ENCODE results near the gene SLC3A2.

The SLC3A2 gene

DNA sequence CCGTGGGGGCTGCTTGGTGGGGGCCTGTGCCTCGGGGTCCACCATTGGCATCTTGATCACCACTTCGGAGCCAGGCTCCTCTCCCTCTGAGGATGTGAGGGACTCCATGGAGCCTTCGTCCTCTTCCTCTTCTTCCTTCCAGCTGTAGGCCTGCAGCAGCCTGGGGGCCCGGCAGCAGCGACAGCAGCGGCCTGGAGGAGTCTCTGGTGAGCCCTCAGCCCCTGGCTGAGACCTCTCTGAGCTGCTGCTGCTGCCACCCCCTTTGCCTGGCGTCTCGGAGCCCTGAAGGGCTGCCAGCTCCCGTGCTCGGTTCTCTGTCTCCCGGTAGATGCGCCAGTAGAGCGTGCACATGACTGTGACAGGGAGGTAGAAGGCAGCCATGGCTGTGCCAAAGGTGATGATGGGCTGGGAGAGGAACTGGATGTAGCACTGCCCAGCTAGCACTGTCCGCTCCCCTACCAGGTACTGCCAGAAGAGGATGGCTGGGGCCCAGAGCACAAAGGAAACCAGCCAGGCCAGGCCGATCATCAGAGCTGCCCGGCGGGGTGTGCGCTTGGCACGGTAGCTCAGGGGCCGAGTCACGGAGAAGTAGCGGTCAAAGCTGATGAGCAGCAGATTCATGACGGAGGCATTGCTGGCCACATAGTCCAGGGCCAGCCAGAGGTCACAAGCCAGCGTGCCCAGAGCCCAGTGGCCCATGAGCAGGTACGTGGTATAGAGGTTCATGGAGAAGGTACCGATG lies 29.6 kb downstream of the SLC3A2 start:
- no peak for DNase-seq (ENCODE audit: low read depth, low spot score)

DNA sequence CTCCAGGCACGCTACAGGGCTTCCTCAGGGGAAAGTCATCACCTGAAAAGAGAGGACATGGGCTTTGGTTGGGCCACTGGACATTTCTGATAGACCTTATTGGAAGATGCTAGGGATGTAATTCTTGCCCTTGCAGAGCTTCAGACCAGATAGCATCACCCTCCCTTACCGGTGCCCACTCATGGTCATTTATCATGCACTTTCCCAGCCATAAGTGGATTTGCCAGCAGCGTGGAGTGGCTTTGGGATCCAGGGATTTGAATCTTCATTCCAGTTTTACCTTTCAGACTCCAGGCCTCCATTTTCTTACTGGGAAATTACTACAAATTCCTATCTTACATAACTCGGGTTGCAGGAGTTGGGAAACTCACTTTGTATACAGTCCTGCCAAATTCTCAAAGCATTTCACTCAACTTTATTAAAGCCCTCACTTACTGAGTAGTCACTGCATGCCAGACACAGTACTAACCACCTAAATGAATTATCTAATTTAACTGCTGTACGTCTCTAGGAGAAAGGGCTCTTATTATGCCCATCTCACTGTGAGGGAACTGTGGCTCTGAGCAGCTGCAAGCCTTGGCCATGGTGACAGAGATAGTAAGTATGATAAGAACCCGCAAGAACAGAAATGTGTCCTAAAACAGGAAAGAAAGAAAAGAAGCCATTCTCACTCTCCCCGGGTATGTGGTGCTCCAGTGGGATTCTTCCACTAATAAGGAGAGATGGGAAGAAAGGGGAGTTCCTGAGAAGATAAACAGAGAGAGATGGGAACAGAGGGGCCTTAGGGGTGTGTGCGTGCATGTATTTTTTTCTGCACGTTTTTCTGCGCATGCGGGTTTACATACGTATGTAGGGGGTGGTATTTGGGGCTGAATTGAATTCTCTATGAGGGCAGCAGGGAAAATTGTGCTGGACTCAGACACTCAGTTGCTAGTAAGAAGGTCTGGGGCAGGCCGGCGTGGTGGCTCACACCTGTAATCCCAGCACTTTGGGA lies 30.7 kb downstream of the SLC3A2 start:
- DNase-seq (ENCODE audit: low read depth, low spot score): no peak

DNA sequence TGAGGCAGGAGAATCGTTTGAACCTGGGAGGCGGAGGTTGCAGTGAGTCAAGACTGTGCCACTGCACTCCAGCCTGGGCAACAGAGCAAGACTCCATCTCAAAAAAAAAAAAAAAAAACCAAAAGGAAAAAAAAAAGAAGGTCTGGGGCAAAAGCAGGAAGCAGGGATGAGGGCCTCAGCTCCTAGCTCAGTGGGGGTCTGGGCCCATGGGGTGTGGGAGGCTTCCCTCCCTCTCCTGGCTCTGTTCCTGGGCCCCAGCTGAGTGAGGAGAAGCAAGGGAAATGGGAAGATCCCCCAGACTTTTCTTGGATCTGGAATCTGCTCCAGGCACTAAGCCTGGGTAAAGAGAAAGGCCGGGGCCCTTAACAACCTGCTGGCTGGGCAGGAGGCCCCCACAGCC lies 31.6 kb downstream of the SLC3A2 start:
- DNase-seq (ENCODE audit: low read depth, low spot score): no peak

DNA sequence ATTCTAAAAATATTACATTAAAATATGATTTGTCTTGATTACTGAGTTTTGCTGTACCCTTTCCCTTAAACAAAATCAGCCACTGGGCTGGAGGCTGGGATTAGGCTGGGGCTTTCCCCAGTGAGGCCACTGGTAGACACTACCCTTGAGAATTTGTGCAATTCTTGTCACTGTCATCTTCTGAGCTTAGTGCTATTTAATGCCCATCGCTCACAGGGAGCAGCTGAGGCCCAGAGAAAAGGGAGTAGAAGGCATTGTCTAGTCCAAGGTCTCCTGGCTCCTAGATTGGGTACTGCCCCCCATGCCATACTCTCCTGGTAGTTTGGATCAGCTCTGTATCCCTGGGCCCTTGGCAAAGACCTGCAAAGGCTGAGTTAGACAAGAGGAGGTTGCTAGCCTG lies 33.7 kb downstream of the SLC3A2 start:
- DNase-seq (ENCODE audit: low read depth, low spot score): no peak

DNA sequence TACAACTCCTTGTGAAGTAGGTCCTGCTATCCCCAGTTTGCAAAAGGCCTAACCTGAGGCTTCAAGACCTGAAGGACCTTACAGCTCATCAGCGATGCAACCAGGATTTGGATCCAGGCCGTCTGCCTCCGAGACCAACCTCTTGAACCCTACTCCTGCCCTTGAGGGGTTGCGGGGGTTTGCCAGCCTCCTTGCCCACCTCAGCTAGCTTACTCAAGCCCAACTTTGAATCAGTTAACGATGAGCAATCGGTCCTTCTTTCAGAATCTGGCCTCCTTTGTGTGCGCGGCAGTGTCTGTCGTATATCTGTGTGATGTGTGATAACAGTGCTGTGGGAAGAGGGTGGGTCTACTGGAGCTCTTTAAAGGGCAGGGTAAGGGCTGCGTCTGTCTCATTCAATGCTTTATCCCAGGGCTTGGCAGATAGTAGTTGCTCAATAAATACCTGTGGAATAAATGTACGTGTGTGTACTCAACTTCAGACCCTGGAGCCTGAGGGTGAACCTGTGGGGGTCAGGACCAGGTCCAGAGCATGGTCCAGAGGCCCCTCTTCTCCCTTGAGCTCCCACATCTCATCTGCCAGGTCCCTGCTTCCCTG lies 37.3 kb downstream of the SLC3A2 start:
- no peak for DNase-seq (ENCODE audit: low read depth, low spot score)

DNA sequence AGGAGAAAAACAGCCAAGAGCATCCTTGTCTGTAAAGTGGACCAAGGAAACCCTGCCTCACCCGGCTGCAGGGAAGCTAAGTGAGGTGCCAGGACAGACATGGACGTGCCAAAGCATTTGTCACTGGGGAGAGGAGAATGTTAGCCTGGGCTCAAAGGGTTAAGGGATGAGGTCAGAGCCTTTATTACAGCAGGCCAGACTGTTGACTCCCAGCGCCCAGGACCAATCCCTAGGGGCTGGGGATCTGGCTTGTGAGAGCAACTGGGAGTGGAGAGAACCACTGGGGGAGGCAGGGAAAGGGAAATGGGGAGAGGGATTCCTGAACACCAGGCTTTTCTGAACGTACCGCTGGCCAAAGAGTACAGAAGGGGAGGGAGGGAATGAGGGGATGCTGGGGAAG lies 37.8 kb downstream of the SLC3A2 start:
- DNase-seq (ENCODE audit: low read depth, low spot score): no peak

DNA sequence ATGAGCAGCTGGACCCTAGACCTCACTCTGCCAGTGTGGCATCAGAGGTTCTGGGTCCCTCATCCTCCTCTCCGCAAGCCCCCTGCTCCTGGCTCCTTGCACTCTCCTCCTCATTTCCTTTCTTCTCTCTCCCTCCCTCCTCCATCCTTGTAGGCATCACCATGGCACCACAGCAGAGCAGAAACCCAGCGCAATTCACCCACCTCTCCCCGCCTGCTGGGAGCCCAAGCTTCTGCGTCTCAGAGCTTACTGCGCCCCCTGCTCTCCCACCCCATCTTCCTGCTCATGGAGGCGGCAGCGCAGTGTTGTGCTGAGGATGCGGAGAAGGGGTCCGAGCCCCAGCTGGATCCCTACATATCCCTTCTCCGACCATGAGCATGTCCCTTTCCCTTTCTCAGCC lies 38.8 kb downstream of the SLC3A2 start:
- no peak for DNase-seq (ENCODE audit: low read depth, low spot score)

DNA sequence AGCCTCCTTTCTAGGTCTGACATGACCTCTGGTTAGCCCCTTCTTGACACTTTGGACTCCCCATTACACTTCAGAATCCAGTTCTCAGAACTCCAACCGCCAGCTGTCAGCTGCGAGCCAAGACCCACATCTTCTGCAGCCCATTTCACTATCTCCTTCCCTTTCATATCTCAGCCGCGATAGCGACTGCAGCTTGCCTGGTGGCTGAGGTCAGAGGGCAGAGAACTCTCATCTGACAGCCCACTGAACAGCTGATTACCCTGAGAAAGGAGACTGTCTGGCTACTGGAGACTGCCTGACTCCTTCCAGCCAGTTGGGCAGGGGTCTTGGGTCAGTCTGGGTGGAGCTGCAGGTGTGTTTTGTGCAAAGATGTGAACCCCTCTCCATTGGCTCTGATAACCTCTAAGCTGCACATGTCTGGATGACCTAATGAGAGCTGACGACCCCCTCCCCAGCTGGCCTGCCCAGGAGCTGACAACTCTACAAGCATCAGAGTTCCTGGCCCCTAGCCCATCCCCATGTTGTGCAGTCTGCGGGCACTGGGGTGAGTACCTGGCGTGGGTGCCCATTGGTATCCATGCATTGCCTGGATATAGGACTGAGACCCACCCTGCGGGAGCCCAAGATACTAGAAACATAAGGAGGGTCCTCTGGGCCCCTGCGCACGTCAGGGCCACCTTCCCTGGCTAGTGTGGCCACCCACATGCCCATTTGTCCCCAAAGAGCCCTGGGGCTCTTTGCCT lies 39.4 kb downstream of the SLC3A2 start:
- no peak for DNase-seq (ENCODE audit: low read depth, low spot score)

DNA sequence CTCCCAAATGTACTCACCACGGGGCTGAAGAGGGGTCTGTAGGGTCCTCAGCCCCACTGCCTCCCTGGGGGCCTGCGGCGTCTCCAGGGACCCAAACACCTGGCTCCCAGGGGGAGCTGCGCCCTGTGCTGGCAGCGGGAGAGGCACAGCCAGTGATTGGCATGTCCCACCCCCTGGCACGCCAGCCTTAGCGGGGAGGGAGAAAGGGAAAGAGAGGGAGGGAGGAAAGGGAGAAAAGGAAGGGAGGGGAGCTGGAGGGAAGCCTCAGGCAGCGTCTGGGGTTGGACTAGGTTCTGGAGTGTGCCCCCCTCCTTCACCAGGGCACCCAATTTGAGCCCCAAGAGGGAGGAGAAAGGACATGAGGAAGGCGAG lies 40.5 kb downstream of the SLC3A2 start, which contains the start of gene CHRM1:
TSS of gene CHRM1 (minus strand) at position 163 of the 372 bp plus-strand sequence. CDS start 10,263 bp downstream, outside the sequence.
- DNase-seq (ENCODE audit: low read depth, low spot score): no peak

DNA sequence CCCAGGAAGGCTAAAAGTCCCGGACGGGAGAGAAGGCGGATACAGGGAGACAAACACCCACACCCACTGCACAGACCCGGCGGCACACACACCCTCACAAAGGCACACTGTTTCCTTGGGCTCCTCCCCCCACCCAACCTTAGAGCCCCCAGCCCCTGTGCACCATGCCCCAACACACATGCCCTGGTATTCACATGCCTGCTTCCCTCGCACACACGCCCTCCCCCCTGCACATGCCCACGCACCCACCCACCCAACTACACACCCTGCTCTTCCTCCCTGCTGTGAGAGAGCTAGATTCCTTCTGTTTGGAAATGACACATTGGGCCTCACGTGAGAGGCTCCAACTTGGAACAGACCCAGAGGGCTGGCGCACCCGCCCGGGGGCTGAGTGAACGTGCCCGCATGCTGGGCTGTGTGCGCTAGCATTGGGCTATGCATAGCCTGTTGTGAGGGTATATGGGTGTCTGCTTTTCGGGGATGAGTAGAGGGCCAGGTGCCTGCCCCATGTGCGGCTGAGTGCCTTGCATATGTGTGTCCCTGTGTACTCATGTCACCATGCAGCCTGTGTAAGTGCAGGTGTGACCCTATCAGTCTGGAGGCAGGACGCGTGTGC lies 41.0 kb downstream of the SLC3A2 start:
- DNase-seq (ENCODE audit: low read depth, low spot score): no peak

DNA sequence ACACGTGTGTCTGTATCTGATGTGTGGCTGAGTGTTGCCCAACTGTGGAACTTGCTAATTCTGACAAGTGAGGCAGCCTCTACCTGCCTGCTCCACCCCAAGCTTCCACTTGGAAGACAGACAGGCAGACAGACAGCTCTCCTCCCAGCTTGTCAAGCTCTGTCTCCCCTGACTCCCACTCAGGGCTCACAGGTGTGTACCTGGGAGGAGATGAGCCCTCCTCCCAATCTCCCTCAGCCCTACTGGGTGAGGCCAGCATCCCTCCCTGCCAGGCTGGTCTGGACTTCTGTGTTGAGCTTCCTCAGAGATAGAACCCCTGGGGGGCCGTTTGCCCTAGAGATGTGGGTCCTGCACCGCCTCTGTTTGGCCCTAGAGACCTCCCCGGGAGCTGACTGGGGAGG lies 41.5 kb downstream of the SLC3A2 start:
- DNase-seq (ENCODE audit: low read depth, low spot score): no peak

DNA sequence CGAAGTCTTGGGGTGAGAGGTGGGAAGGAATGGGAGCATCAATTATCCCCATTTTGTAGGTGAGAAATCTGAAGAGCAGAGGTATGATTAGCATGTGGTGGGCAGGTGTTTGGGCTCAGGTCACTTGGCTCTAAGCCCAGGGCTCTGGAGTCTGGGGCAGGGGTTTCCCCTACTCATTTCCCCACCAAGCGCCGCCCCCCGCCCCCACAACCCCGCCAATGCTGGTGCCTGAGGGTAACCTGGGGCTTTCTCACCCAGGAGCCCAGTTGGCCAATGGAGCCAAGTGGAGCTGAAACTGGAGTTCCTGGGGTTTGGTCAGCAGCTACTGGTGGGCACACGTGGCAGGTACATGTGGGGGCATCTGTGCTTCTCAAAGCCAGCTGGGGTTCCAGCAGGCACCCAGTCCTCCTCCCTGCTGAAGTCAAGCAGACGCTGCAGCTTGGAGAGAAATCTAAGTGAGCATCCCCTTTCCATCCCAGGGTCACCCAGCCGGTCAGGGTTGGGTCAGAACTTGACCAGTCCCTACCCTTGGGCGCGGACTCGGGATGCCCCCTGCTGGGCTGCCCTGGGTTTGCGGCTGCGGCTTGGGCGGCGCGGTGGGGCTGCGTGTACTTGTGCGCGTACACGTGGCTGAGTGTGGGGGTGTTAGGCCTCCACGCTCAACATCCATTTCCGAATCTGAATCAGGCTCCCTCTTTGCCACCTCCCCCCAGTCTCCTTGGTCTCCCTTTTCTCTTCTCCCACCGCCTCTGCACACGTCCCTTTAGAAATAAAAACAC lies 42.1 kb downstream of the SLC3A2 start:
- DNase-seq (ENCODE audit: low read depth, low spot score): no peak

DNA sequence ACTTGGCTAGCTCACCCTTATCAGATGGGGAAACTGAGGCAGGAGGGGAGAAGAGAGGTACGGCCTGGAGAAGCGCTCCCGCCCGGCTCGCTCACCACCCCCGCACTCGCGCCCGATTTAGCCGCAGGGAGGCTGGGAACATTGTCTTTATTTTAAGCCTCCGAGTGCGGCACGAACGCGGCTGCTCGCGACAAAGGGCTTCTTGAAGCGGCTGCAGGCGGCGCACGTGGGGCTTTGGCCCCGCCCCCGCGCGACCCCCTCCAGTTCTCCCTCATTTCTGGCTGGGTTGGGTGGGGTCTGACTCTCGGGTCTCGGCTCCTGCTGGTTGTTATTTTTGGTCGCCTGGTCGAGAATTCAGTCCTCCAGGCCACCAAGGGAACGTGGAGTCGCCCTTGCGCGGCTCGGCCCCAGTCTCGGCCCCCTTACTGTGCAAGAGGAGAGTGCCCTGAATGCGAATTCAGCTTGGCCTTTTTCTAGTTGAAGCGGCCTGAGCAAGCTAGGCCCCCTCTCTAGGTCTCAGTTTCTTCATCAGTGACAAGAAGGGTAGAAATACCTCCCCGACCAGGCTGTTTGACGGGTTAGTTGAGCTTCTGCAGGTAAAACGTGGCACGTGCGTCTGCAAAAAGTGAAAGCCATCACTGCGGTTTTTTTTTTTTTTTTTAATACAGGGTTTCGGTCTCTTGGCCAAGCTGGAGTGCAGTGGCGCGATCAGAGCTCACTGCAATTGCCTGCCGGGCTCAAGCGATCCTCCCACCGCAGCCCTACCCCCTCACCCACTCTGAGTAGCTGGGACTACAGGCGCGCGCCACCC lies 43.1 kb downstream of the SLC3A2 start:
- DNase-seq (ENCODE audit: low read depth, low spot score): no peak

DNA sequence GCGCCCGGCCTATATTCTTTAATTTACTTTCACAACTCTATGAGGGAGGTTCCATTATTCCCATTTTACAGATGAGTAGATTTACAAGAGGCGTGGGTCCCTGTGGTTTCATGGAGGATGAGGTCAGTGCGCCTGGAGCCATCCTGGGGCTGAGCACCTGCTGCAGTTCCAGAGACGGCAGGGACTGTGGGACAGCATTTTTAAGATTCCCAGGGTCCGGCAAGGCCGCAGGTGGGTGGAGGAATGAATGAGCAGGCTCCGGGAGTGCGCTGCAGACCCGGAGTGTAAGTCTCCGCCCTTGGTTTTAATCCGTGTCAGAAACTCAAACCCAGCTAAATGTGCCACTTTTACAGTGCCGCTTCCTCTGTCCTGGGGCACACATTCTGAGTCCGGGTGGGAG lies 44.6 kb downstream of the SLC3A2 start:
- no peak for DNase-seq (ENCODE audit: low read depth, low spot score)

DNA sequence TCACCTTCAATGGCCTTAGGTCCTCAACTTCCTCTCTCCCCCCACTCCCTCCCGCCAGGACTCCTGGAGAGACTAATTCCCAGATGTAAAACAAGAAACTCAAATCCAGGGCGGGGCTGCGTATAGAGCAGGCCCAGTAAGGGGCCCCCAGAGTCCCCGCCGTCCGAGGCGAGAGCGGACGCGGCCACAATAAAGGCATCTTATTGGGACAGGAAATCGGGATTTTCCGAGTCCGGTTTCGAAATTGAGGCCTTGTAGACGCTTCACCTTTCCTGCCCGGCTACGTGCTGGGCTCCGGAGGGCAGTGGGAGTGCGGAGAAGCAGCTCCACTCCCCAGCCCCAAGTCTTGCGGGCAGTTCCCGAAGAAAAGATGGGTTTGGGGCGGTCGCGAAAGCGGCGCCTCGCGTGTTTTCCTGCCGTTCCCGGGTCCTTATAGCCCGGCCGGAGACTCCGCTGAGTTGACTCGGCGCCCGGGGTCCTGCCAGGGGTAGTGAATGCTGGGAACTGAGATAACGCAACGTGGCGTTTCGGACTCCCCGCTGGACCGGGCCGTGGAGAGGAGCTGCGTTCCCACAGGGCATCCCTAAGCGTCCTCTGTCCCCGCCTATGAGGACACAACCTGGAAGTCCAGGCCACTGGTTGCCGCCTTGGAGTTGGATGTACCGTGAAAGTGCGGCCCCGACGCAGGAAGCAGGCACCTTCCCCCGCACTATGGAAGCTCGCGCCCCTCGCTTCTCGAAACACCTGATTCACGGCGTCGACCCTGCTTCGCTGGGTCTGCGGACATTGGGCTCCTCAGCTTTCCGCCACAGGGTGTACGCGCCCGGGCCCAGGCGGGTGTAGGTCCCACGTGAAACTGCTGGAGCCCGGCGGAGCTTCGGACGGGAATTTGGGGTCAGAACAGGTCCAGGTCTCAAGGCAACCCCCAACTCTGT lies 45.3 kb downstream of the SLC3A2 start:
- DNase-seq (ENCODE audit: low read depth, low spot score): no peak

DNA sequence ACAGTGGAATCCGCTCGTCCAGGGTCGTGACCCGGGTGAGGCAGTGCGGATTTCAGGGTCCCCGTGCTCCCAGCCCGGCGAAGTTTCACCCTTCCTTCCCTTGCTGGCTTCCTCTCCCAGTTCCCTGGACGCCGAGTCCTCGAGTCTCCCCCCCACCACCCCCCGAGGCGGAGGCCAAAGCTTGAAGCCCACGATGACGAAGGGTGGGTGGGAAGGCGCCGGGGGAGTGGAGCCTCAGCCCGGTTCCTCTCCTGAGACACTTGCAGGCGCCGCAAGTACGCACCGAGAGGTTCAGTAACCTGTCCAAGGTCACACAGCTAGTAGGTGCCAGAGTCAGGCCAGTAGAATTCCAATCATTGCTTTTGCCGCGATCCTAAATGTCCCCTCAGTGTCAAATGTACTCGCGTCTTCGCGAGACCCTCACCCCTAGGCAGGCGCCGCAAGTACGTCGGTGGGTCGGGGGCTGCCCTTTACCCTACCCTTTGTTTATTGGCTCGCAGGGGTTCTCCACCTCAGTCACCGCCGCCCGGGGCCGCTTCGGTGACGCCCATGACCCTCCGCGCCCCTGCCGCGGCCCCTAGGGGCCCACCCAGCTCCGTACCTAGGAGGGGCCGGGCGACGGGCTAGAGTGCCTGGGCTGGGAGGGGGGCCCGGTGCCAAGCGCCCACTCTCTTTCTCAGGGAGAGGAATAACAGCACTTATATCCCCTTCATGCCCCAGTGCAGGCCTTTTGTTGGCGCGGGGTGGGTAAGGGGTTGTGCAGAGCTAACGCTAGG lies 46.2 kb downstream of the SLC3A2 start:
- no peak for DNase-seq (ENCODE audit: low read depth, low spot score)

DNA sequence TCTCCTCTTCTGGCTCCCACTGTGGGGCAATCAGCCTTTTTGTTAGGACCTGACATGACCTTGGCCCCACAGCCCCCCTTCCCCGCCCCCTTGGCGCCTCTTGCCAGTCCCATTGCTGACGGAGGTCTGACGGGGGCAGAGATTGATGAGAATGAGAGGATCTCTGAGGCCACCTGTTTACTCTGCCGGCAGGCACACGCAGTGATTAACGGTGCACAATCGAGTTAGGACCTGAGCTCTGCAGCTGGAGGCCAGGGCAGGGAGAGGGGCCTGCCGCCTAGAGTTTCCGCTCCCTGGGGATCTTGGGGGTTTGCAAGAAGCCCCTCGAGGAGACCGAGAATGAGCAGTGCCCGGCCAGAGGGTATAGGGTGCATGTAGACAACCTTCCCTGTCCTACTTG lies 47.3 kb downstream of the SLC3A2 start:
- no peak for DNase-seq (ENCODE audit: low read depth, low spot score)

DNA sequence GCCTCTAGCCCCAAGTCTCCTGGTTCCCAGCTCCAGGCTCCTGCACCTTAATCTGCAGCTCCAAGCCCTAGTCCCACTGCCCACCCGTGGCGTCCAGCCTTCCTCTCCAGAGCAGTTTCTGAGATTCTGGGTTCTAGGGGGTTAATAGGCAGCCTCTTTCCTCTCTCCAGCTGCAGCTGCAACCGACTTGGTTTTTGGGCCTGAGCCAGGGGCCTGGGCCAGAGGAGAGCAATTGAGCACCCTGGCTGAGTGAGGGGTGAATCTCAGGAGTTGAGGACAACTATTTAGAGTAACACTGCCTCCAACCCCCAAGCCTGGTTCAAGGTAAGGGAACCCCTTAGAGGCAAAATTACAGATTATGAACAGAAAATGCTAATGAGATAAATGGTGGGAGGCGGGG lies 49.5 kb downstream of the SLC3A2 start:
- no peak for DNase-seq (ENCODE audit: low read depth, low spot score)
